Middle frontal gyrus (tissue), 1 donor: Measurements from ENCODE around the gene DHX16.
"Not testable (repeated sequence)": the region's sequence is repeated elsewhere in the genome, so short reads cannot be mapped to it uniquely, and the experiment has no call there.

Source experiments
- DNase-seq: peaks from one replicate; pipeline ENCODE4 v3.0.0-alpha.2; 2015; ENCODE audit warnings: low spot score; ENCODE audit errors: extremely low spot score

DHX16 gene

DNA sequence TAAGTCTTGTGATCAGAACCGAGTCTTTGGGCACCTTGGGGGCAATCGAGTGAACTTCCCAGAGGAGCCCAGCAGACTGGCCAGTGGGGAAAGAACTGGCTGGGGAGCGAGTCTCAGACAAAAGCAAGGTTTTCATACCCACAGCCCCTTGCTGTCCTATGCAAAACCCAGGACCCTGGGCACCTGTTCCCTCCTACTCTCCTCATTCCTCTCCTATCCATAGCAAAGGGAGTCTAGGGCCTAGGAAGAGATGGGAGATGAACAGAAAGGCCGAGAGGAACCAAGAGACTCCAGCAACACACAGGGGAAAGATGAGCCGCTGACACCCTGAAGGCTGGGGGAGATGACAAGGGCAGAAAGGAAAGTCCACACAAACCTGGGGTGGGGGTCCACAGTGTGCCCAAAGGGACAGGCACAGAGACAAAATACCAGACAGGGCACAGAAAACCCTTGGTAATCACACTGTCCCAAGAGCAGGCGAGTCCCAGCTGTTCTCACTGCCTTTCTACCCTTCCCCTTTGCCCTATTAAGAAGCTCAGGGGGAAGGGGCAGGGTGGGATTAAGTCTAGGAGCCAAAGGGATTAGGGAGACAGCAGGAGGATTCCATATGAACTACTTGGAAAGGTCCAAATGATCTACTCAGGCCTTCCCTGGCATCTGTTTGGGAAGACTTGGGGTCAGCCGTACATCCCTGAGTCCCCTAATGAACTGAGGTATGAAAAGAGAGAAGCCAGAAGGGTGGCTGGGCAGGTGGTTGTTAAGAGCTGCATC is 7.1 kb upstream of the DHX16 start:
- no peak for DNase-seq

DNA sequence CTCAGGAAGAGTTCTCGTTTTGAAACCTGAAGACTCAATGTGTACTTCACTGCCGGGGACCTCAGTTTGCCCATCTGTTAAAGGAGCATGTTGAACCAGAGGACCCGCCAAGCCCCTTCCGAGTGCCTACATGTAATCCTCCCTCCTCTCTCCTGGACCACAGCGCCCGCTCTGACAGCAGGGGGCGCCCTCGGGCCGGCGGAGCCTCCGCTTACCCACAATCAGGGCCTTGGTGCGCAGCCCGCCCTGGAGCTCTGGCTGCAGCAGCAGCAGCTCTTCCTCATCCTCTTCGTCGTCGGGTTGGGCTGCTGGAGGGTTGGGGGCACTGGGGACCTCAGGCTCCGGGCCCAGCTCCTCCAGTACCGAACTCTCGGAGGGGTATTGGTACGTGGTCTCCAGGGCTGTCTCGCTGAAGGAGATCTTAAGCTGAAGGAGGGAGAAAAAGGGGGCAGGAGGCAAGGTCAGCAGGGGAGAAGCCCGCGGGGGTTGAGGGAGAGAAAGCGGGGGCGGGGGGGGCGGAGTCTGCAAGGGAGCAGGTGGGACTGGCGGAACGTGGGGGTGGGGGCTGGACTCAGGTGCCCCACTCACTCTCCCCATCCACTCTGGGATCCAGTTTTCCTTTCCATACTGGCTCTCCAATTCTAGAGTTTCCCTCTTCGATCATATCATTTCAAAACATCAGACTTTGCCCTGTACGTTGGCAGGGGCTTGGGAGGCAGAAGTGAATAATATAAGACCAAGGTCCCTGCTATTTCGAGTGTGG is 6.3 kb upstream of the DHX16 start:
- peak; percentile 50 for DNase-seq

DNA sequence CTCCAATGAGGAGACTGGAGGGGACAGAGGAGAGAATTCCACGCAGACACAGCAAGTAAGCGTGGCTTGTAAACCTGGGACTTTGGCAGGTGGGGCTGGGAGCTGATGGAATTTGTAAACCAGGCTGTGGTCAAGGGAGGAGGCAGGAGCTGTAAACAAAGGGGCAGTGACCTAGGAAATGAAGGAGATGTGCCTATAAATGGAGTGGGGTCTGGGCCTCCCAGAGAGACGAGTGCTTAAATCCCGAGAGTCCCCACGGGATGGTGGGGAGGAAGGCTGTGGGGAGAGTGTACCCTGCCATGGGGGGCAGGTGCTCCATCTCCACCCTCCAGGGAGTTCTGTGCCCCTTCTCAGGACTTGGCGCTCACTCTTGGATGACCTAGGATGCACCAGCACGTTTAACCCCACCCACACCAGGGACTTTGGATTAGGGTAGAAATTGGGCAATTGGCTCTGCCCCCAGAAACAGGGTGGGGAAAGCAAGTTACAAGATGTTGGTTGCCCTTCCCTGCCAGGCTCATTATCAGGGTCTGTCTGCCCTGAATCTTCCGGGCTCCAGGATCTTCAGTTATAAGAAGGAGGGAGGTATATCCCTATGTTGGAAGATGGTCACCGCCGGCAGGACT is 4.0 kb upstream of the DHX16 start:
- no peak for DNase-seq

DNA sequence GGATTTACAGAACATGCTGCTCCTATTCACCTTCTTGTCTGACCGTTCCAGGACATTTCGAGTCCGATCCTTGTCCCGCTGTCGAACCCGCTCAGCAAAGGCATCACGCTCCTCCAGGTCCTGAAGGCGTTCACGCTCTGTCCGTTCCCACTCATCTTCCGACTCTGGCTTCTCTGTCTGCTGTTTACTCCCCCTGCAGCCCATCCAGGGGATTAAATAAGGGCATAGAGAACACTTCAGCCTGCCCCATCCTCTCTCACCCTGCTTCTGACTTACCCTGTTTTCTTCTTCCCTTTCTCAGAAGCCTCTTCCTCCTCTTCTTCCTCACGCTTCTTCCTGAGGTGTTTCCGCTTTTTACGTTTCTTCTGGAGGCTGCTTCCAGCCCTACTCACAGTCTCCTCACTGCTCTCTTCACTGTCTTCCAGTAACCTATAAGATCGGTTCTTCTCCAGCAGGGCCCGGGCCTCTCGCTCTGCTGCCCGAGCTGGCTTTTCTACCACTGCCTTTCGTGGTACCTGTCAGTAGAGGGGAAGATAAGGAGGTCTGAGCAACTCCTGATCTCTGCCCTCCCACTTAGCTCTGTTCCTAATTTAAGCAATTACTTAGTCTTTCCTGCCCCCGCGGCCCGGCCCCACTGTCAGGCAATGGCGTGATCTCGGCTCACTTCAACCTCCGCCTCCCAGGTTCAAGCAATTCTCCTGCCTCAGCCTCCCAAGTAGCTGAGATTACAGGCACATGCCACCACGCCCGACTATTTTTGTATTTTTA is 1.9 kb downstream of the DHX16 start:
- DNase-seq: no peak

DNA sequence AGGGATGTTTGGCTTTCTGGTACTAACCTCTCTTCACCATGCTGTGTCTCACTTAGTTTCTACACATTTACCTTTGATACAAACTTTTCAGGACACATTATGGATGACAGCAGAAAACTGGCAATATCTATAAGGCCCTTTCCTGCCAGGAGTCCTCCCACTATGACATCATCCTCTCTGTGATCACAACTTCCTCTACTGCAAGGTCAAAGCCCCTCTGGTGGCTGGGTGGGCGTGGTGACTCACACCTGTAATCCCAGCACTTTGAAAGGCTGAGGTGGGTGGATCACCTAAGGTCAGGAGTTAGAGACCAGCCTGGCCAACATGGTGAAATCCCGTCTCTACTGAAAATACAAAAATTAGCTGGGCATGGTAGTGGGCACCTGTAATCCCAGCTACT is 6.5 kb downstream of the DHX16 start:
- not testable (repeated sequence) for DNase-seq

DNA sequence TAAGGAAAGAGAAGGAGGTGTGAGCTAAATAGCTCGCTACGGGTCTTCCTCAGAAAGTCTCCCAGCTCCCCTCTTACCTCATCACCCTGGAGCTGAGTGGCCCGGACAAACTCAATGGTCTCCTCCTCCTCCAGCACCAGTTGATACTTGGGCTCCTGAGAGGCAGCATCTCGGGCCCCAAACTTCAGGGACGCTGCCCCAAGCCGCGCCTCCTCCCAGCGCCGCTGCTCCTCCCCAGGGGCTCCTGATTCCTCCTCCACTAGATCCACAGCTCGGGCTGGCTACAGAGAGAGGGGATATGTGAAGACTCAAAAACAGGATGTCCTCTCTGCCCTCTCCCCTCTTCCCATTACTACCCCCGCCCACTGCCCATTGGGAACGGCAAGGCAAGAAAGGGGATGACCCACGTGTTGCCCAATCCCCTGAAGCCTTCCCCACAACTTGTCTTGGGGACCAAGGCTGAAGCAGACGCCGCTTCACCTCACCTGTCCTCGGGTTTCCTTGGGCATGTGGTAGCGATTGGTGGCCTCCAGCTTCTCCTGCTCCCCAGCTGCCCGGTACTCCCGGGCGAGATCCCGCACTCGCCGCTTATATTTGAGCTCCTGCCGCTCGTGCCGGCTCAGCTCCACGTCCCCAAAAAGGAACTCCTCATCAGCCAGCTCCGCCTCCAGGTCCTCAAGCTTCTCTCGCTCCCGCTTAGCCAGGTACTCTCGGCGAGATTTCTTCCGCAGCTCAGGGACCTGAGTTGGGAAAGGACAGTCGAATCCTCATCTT is 7.6 kb downstream of the DHX16 start:
- DNase-seq: no peak

DNA sequence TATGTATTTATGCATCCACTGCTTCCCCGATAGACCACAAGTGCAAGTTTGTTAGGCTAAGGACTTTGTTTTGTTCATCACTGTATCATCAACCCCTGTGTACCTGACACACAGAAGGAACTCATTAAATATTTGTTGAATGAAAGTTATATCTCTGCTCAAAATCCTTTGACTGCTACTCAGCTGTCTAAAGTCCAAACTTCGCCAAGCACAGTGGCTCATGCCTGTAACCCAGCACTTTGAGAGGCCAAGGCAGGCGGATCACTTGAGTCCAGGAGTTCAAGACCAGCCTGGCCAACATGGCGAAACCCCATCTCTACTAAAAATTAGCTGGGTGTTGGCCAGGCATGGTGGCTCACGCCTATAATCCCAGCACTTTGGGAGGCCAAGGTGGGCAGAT is 14.9 kb downstream of the DHX16 start:
- DNase-seq: not testable (repeated sequence)

DNA sequence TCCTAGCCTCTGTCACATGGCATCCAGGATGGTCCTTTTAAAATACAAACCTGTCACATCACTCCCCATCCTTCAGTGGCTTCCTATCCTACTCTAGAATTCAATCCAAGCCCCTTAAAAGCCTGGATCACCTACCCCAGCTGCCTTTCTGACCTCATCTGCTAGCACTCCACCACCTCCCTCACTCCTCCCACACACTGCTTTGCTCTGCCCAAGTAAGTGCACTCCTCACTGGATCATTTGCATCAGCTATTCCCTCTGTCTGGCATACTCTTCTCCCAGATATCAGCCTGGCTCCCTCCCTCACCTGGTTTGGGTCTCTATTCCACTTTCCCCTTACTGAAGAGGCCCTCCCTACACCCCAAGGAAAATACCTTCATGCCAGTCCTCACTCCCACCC is 15.4 kb downstream of the DHX16 start:
- DNase-seq: no peak

DNA sequence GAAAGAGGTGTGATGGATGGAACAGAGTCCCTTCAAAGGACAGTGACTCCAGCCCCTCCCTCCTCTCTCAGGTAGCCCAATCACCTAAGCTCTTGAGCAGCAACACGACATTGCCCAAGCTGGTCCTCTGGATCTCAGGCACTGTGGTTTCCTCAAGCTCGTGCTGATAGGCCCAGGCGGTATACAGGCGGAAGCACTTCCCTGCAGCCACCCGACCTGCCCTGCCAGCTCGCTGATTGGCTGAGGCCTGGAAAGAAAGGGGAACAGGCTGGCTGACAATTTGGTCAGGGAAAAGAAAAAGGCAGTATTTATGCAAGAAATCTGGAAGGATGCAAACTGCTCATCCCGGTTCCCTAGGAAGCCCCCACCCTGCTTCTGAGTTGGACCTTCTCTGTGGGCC is 16.3 kb downstream of the DHX16 start:
- DNase-seq: no peak

DNA sequence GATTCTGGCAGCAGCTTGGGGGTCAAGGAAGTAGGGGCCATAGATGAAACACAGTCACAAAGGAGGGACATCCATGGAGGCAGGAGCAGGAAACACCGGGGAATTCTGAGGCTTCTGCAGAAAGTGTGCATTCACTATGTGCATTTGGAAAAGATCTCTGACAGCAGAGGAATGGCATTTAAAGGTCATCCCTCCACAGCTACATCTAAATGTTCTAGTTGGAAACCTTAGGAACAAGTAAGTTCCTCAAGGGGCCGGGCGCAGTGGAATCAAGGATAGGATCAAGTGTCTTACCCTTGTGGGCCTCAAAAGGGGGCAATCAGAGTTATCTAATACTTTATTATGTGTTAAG is 17.1 kb downstream of the DHX16 start:
- no peak for DNase-seq

DNA sequence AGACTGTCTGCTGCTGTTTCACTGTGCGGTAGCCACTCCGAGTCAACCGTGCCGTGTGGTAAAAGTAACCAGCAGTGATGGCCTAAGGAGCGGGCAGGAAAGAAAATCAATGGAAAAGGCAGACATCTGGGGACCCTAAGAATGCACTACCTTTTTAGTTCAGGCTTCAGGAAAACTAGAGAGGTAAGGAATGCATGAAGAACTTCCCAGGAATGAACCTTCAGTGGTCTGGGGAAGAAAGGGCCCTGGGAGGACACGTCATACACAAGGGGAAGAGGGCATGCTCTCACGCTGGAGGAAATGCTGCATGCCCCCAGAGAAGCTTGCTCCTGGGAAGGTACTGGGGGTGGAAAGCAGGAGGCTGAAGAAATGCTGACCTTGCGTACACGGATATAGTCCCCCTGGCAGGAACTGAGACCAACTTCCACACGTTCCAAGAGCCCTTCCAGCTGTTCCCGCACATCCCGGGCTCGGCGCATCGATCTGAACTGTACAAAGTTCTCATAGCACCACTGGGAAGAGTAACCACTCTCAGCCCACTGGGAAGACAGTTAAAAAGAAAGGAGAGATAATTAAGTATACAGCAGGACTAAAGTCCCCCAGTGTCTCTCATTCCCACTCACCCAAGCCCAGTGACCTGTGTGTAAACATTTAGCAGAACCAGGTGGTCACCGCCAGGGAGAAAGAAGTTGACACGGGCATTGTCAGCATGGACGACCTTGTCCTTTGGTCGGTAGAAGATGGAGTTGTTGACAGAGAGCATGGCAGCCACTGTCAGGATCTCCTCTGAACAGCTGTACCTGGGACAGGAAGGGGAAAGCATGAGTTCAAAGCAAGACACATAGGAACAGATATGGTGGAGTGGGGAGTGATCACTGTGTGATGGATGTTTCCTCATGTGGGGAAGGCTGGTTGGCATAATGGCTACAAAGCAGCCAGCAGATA is 17.7 kb downstream of the DHX16 start:
- DNase-seq: no peak

DNA sequence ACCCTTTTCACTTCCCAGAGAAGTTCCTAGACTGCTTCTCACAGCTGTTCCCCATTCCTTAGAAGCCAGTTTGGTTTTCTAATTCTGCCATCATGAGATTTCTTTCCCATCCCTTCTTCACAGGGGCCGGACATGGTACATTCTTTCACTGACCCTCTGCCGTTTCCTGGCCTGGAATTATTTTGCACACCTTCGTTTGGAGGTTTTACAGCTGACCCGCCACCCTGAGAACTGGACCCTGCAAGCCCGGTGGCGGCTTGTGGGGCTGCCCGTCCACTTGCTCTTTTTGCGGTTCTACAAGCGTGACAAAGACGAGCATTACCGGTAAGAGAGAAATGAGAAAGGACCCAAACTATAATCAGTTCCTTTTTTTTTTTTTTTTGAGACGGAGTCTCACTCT is 21.7 kb downstream of the DHX16 start:
- DNase-seq: no peak

DNA sequence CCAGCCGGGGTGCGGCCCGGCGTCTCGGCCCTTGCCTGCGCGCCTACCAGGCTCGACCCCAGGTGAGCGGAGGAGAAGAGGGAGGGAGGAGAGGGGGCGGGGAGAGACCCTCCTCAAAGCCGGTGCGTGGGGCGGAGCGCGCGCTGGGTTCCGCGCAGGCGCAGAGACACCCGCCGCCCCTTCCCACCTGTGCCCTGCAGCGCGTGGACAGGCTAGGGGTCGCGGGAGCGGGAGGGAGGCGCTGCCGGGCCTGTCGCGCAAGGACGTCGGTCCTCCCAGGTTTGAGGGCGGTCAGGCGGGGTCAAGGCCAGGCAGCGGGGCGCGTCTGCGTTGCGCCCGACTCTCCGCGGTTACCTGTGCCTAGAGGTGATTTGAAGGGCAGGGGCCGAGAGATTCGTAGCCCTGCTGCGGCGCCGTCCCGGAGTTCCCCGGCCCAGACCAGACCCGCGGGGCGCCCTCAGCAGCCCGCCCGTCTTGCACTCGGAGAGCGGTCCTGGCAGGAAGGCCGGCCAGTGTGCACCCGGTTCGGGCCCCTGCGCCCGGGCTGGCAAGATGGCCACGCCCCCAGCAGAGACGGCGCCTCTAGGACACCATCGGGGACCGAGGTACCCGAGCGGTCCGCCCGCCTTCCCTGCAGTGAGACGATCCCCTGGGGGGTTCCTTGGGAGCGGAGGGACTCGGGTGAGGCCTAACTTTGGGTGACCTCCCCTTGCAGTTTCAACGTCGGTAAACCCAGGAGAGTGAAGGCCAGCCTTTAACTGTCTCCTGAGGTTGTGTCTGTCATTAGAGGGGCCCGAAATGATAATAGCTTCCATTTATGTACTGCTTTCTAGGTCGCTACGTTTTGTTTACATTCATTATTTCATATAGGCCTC is 25.3 kb downstream of the DHX16 start:
- DNase-seq: peak; percentile 46

DNA sequence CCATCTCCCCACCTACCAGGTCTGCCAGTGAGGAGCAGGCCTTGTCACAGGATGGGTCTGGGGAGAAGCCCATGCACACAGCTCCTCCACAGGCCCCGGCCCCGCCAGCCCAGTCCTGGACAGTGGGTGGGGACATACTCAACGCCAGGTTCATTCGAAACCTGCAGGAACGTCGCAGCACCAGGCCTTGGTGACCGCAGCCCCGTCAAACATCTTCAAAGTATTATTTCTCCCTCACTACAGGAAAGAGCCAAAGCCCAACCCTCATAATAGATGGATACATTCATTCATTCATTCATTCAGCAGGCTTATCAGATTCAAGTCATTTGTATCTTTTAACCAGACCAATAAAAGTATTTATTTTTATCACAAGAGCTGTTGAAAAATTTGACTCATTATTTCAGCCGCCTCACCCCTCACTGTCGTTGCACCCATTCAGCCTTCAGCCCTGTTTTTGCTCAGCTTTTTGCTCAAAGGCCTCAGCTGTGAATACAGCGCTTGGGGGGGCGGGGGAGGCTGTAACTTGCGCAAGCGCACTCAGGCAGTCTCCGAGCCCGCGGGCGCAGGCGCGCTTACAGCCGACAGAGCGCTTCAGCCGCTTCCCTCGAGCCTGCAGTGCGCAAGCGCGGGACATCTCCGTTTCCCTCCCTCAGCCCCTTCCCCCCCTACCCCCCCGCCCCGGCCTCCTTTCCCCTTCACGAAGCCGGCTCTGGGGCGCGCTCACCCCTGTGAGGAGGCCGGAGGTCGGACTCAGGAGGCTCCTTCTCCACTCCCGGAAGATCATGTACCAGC is 26.2 kb downstream of the DHX16 start, which contains the start of gene C6orf136:
C6orf136 (plus strand) TSS at position 684 of the 792 bp plus-strand sequence; CDS start at position 783, 99 bp downstream.
- DNase-seq: peak; percentile 91

DNA sequence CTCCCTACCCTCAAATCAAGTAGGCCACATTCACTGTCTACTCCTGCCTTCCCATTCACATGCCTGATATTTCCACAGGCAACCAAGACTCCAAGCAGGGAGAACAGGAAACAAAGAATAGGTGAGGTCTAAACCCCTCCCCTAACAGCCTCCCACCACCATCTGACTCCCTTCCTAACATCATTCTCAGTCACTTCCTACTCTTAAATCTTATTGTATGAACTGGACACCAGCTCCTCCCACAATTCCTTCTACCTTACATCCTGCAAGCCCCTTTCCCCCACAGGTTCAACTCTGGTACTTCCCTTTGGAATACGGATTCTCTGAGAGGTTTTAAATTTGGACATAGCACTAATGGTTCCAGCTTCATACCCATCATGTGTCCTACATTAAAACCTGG is 26.8 kb downstream of the DHX16 start:
- DNase-seq: no peak

DNA sequence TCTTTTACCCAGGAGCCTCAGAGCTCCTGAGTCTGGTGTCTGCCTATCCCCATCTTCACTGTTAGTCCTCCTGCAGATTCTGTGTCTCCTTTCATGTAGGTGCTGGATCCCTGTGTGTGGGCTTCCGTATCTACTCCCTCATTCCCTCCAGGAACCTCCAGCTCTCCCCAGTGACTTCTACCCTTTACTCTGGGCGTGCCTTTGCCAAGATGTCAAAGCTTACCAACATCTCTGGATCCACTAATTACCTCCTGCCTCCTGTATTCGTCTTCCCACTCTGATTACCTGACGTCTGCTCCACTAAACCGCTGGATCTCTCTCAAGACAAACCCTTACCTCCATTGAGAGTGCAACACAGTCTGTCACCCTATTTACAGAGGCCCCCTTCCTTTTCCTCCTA is 28.0 kb downstream of the DHX16 start:
- DNase-seq: no peak

DNA sequence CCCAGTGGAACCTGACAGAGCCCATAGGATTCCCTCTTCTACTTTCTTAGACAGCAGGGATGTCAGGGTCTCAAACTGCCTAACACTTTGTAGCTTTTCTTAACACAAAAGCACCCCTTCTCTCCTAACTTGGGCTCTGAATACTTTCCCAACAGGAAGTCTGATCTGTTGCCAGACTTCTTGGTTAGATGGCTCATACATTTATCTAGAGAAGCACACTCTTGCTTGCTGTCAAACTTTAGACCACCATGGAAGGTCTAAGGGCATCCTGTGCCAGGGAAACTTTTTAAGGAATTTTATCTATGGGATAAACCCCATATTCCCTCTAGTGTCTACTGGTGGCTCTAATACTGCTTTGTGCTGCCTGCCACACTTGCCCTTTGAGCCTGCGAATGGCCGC is 29.1 kb downstream of the DHX16 start:
- DNase-seq: no peak

DNA sequence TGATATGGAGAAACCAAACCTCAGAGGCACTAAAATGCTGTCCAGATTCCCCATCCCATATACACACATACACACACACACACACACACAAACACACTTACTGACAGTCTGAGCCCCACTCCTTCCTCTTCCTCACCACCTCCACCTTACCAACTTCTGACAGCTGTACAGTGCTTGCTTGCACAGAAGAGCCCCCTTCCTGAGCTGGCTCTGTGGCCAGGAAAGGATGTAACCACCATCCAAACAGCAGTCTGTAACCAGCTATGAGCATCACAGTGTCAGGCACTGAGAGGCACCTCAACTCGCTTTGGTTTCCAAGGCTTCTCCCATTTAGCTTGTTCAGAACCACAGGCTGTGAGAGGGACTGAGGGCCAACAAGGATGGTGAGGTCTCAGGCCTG is 31.8 kb downstream of the DHX16 start:
- no peak for DNase-seq
